HepG2 (cell line): ENCODE measurements around the gene SMARCB1. TPM values are rescaled to one million over a fixed set of nuclear protein-coding genes. Genes with fewer than 3 reads are reported as not detected.

Source experiments
- AGO2 ChIP-seq: fragments of 200-400 bp; formaldehyde crosslinking; optimal IDR thresholded peaks from 2 replicates; pipeline ENCODE3; 2017; ENCODE audit warnings: mild to moderate bottlenecking, low read depth, low read length, moderate library complexity
- CREBL2 ChIP-seq: sonication (generic); formaldehyde crosslinking; IDR thresholded peaks from 2 replicates; pipeline ENCODE4 v1.8.1; 2023; ENCODE audit warnings: missing genetic modification reagents, mild to moderate bottlenecking, borderline replicate concordance
- PAXIP1 ChIP-seq: sonication (generic); formaldehyde crosslinking; conservative IDR thresholded peaks from 2 replicates; pipeline ENCODE4 v1.4.0; 2020; ENCODE audit warnings: mild to moderate bottlenecking, missing genetic modification reagents, moderate library complexity
- RFX1 ChIP-seq: fragments of 450-650 bp; IDR thresholded peaks from 2 replicates; pipeline ENCODE4 v1.6.1; 2017
- SOX5 ChIP-seq: IDR thresholded peaks from 2 replicates; pipeline ENCODE4 v1.6.1; 2016; ENCODE audit warnings: borderline replicate concordance
- ZFP90 ChIP-seq: sonication (generic); formaldehyde crosslinking; IDR thresholded peaks from 2 replicates; pipeline ENCODE4 v1.8.0; 2022; ENCODE audit warnings: missing genetic modification reagents, mild to moderate bottlenecking, inconsistent platforms, borderline replicate concordance
- ZNF589 ChIP-seq: sonication (generic); formaldehyde crosslinking; conservative IDR thresholded peaks from 2 replicates; pipeline ENCODE4 v1.8.0; 2022; ENCODE audit warnings: mild to moderate bottlenecking, moderate library complexity, missing genetic modification reagents
- ZNF598 ChIP-seq: sonication (generic); formaldehyde crosslinking; IDR thresholded peaks from 2 replicates; pipeline ENCODE4 v1.5.1; 2020; ENCODE audit warnings: mild to moderate bottlenecking, missing genetic modification reagents, borderline replicate concordance
- ZNF83 ChIP-seq: sonication (generic); formaldehyde crosslinking; IDR thresholded peaks from 2 replicates; pipeline ENCODE4 v1.4.0; 2020; ENCODE audit warnings: missing genetic modification reagents, mild to moderate bottlenecking, borderline replicate concordance
- polyA plus RNA-seq, 8 experiments: library from polyadenylated mRNA; depleted of rRNA in 3 of 8; stranded (reverse) in 7 of 8; unstranded in 1 of 8; fragments of >200 nt; fragmentation: Illumina TruSeq in 4 of 8; extraction: Trizol in 4 of 8; gene quantifications; 2 replicates each; pipeline versions ENCODE4 v1.2.1 to v1.2.3, GENCODE V29; 2011 to 2016; ENCODE audit warnings: low read depth in 4 of 8, missing spikeins in 1 of 8, mixed read lengths in 1 of 8; ENCODE audit not compliant: insufficient read depth in 1 of 8
- total RNA-seq, 5 experiments: library from RNA; depleted of rRNA; stranded (reverse); fragments of >200 nt; fragmentation: Illumina TruSeq; extraction: Trizol; gene quantifications; 2 replicates each; pipeline ENCODE4 v1.2.3, GENCODE V29; 2016; ENCODE audit warnings: low read depth in 1 of 5
- TF ChIP-seq, protein P1 (sequence below): sonication (generic); formaldehyde crosslinking; IDR thresholded peaks from 2 replicates; pipeline ENCODE4 v1.4.0; 2020; ENCODE audit warnings: missing genetic modification reagents
- TF ChIP-seq, protein P2 (sequence below): sonication (generic); formaldehyde crosslinking; IDR thresholded peaks from 2 replicates; pipeline ENCODE4 v1.8.0; 2022; ENCODE audit warnings: mild to moderate bottlenecking, missing genetic modification reagents

The SMARCB1 gene
- total and polyA plus RNA-seq, 2 of the 13 experiments (the other 11 are each of a cell fraction or from before 2014, with no cell fraction given) = 74.0 to 166 TPM

- TF ChIP-seq, protein P1, sequence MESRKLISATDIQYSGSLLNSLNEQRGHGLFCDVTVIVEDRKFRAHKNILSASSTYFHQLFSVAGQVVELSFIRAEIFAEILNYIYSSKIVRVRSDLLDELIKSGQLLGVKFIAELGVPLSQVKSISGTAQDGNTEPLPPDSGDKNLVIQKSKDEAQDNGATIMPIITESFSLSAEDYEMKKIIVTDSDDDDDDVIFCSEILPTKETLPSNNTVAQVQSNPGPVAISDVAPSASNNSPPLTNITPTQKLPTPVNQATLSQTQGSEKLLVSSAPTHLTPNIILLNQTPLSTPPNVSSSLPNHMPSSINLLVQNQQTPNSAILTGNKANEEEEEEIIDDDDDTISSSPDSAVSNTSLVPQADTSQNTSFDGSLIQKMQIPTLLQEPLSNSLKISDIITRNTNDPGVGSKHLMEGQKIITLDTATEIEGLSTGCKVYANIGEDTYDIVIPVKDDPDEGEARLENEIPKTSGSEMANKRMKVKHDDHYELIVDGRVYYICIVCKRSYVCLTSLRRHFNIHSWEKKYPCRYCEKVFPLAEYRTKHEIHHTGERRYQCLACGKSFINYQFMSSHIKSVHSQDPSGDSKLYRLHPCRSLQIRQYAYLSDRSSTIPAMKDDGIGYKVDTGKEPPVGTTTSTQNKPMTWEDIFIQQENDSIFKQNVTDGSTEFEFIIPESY (CRISPR knock-in tag) = peak; percentile 21; the same call in 1 of the 2 replicates
- TF ChIP-seq PAXIP1 (CRISPR knock-in tag) (no peak), AGO2 (peak; percentile 65), SOX5 (CRISPR knock-in tag) (no peak), CREBL2 (CRISPR knock-in tag) (no peak), RFX1 (peak; percentile 16), ZFP90 (no peak), ZNF589 (CRISPR knock-in tag) (no peak), ZNF598 (CRISPR knock-in tag) (no peak), ZNF83 (CRISPR knock-in tag) (no peak)
- TF ChIP-seq, protein P2, sequence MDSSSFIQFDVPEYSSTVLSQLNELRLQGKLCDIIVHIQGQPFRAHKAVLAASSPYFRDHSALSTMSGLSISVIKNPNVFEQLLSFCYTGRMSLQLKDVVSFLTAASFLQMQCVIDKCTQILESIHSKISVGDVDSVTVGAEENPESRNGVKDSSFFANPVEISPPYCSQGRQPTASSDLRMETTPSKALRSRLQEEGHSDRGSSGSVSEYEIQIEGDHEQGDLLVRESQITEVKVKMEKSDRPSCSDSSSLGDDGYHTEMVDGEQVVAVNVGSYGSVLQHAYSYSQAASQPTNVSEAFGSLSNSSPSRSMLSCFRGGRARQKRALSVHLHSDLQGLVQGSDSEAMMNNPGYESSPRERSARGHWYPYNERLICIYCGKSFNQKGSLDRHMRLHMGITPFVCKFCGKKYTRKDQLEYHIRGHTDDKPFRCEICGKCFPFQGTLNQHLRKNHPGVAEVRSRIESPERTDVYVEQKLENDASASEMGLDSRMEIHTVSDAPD (CRISPR knock-in tag) = no peak
Observed at GRCh38 chr22:23838681-23839468, 52.1 kb downstream of the SMARCB1 start, which contains the start of gene DERL3 (continued).
